IPS DF 4.7 (cell line): ENCODE results near the gene RARB.

ENCODE experiments used
- DNase-seq: peaks from one replicate; pipeline ENCODE4 v3.0.0-alpha.2; 2013; ENCODE audit warnings: low spot score; ENCODE audit errors: extremely low read depth

Gene RARB

GRCh38 chr3:25593001-25593400, 164.9 kb downstream of the RARB start:
- DNase-seq: no peak

DNA sequence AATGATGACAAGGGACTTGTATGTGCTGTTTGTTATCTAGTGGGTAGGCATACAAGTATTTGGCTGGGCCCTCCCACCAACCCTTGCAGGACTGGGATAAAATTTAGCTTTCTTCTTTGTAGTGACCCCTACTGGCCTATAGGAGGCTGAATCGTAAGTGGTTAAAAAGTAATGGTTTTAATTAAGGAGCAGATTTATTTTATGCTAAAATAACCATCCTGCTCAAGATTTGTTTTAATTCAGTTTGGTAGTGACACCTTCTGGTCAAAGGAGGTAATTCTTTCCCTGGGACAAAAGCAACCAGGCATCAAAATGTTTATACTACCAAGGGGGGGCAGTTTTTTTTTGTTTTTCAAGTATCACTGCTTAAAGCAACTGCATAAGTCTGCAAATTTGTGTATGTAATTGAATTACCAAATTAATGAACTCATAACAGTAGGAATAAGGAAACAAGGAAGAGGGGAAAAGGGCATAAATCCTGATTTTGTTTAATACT, 166.0 kb downstream of the RARB start:
- peak; percentile 49 for DNase-seq

- no peak for DNase-seq
Observed at GRCh38 chr3:25597535-25598101, 169.6 kb downstream of the RARB start.

DNA sequence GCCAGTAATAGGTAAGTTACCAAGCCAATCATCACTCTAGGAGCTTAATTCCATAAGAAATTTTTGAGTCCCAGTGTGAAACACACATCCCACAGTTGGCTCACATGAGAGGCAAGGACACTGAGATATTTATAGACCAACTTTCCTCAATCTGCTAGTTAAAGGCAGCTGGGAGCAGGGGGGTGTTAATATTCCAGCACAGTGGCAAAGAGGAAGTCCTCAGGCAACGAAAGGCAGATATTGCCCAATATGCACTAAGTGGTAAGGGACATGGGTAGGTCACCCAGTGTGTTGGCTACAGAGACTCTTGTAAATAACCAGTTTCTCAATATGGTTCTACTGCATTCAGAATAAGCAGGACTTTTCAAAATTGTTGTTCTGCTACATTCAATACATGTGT, 175.6 kb downstream of the RARB start:
- DNase-seq: no peak

DNA sequence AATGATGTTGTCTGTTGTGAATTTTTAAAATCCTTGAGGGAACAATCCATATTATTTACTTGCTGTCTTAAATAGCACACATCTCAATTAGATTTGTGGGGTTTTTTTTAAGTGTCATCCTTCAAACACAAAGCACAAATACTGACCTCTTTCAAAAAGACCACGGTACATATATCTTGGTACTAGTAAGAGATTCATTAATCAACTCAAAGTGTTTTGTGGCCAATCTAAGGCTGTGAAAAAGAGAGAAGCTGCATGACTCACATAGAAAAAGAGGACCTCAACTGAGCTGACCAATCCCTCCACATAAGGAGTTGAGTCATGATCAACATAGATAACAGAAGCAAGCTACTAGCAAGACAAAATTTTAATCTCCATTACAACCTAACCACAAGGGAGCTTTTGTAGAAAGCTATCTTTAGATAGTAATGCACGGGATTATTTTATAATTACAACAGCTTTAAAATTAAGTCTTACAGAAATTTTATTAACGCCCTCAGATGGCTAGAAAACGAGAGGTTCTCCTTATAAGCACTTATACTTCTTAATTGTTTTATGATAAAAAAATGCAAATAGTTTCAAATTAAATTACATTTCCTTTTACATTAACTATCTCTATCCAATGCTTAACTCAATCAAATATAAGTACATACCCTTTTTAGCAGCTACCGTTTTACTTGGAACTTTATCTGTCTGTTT, 176.2 kb downstream of the RARB start:
- DNase-seq: no peak

- DNase-seq: no peak
Observed at GRCh38 chr3:25610167-25610566, 182.1 kb downstream of the RARB start.

- no peak for DNase-seq
Observed at GRCh38 chr3:25610779-25611178, 182.7 kb downstream of the RARB start.

GRCh38 chr3:25611193-25611592, 183.1 kb downstream of the RARB start:
- DNase-seq: no peak

DNA sequence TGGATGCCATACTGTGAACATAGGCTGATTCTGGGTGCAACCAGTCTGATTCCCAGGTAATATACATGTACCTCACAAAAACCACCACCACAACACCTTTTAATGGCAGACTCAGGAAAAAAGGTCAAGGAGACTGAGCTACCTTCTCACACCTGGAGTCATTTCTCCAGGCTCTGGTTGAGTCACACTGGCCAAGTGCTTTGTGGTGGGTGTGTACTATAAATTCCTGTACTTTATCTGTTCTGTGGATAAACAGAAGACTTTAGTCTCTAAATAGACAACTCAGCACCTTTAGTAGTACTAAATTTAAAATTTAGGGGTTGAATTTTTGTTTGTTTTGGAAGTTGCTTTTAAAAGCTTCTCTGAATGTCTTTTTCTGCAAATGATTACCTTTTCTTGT, 190.0 kb downstream of the RARB start:
- no peak for DNase-seq

GRCh38 chr3:25619382-25619781, 191.3 kb downstream of the RARB start:
- no peak for DNase-seq

GRCh38 chr3:25620493-25620892, 192.4 kb downstream of the RARB start:
- DNase-seq: no peak

- no peak for DNase-seq
Observed at GRCh38 chr3:25621087-25621486, 193.0 kb downstream of the RARB start.

DNA sequence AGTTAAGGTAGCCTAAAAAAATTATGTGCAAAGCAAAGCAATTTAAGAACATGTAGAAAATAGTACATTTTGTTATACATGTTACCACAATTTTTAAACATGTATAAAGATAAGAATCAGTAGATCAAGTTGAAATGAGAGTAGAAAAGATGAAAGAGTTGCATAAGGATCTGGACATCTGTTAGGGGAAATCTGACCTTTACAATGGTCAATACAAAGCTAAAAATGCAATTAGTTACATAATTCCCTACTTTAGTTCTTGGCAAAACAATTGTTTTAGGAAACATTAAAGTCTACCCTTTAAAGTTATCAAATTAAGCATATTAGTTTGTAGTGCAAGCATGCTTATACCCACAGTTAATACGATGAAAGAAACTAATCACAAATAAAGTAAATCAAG, 203.9 kb downstream of the RARB start:
- no peak for DNase-seq

DNA sequence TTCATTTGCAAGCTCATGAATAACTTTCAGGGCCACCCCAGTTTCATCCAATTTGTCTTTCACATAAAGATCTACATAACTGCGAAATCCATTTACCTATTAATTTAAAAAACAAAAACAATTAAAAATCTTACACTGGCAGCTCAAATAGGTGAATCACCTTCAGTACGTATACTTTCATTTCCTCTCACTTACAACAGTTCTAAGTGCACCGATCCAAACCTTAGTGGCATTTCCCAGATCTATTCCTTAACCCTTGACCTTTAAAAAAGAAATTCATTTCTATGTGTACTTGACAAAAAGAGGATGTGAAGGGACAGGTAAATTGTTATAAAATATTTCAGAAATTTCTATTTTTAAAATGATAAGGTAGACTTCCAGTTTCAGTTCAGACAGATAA, 205.9 kb downstream of the RARB start:
- no peak for DNase-seq

DNA sequence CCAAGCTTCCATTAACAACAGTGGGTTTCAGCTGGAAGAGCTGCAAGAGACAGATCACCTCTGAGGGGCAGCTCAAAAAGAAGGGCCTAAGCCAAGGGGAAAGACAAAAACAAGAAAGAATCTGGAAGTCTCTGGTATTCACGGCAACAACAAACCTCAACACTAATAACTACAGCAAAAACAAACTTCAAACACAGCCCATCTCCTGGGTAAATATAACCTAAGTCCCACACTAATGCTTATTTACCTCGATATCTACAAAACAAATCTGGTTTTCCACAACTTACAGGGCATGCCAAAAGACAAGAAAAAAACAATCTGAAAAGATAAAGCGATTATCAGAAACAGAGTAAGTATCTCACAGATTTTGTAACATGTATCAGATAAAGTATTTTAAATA, 207.0 kb downstream of the RARB start:
- DNase-seq: no peak
